Aorta (tissue), 5 donors: ENCODE results near the gene CDC42SE1. TPM values are rescaled to one million over a fixed set of nuclear protein-coding genes. Genes with fewer than 3 reads are reported as not detected.
A peak's percentile ranks its signal among the peaks of the same experiment; 100 is the strongest.
"Not testable (repeated sequence)": the region's sequence is repeated elsewhere in the genome, so short reads cannot be mapped to it uniquely, and the experiment has no call there.

Source experiments
- ATAC-seq: fragments of 200-7000 bp; cut with Tn5 transposase; one replicate; pipeline ENCODE4 v1.9.1; 2022; ENCODE audit warnings: moderate library complexity; ENCODE audit not compliant: low FRiP score
- DNase-seq, 2 donors: peaks; one replicate each; pipeline ENCODE4 v3.0.0-alpha.2; 2020
- H3K27ac ChIP-seq, 2 donors: one replicate each; pipeline ENCODE4 v1.5.1; 2013; ENCODE audit warnings: low read length in 2 of 2, mild to moderate bottlenecking in 2 of 2, moderate library complexity in 2 of 2, control low read depth in 1 of 2, inconsistent platforms in 1 of 2, low read depth in 1 of 2
- H3K27me3 ChIP-seq, 2 donors: one replicate each; pipeline ENCODE4 v1.6.1; 2013; ENCODE audit warnings: control low read depth in 1 of 2, low read length in 1 of 2, mild to moderate bottlenecking in 1 of 2, moderate library complexity in 1 of 2; ENCODE audit not compliant: insufficient read depth in 2 of 2, control insufficient read depth in 1 of 2
- H3K36me3 ChIP-seq, 2 donors: one replicate each; pipeline ENCODE4 v1.6.1; 2013; ENCODE audit warnings: control low read depth in 1 of 2, low read length in 1 of 2, mild to moderate bottlenecking in 1 of 2; ENCODE audit not compliant: insufficient read depth in 2 of 2, control insufficient read depth in 1 of 2
- H3K4me1 ChIP-seq, 2 donors: one replicate each; pipeline ENCODE4 v1.6.1; 2013; ENCODE audit warnings: low read length in 2 of 2, control low read depth in 1 of 2, mild to moderate bottlenecking in 1 of 2, moderate library complexity in 1 of 2; ENCODE audit not compliant: insufficient read depth in 2 of 2, control insufficient read depth in 1 of 2
- H3K4me3 ChIP-seq, 2 donors: one replicate each; pipeline ENCODE4 v1.5.1; 2013; ENCODE audit warnings: low read length in 2 of 2, control low read depth in 1 of 2, mild to moderate bottlenecking in 1 of 2
- H3K9me3 ChIP-seq: one replicate; pipeline ENCODE4 v1.6.1; 2013; ENCODE audit warnings: mild to moderate bottlenecking, low read length; ENCODE audit not compliant: control insufficient read depth
- WGBS, 2 donors: extraction: QIAGEN DNeasy Blood & Tissue Kit; methylation state at CpG; one replicate each; pipeline ENCODE4 v1.1.7; 2013; 5-methylcytosine and 5-hydroxymethylcytosine counted together
- intact Hi-C, 2 donors: fragments of 100-400 bp; cut with DNase I; formaldehyde crosslinking; loops; one replicate each; pipeline versions ENCODE4 v1.14.2 to v1.15.0; 2022
- long read RNA-seq, 2 donors: library from polyadenylated mRNA; unstranded; transcript quantifications; one replicate each; pipeline ENCODE4 v2.0.0, GENCODE V29; 2020 to 2021
- polyA plus RNA-seq, 2 donors: library from polyadenylated mRNA; stranded (reverse); fragments of 200-250 nt; gene quantifications; one replicate each; pipeline ENCODE4 v1.2.3, GENCODE V29; 2013
- total RNA-seq, 2 donors: library from RNA; stranded (reverse); fragmentation: NEBNext Ultra II Directional; extraction: Animal tissue kit (Norgen Biotek cat#: 25700); gene quantifications; one replicate each; pipeline ENCODE4 v1.2.1, GENCODE V29; 2021
- donor health status: healthy with polysubstance abuse.
- donor health status: Bipolar disorder and iron deficiency.
- donor health status: DM: no; HTN: no; CAD: no.
- donor health status: DM: no; HTN: no; CAD: no.
- donor health status: DM: yes; HTN: yes; CAD: no.

The CDC42SE1 gene, protein sequence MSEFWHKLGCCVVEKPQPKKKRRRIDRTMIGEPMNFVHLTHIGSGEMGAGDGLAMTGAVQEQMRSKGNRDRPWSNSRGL
- 100 to 1,000 TPM; 102 TPM for total RNA-seq
- 10 to 100 TPM; 30.1 to 82.4 TPM for polyA plus RNA-seq
- long read RNA-seq, donor 1, transcript CDC42SE1-207 (6 exons, 3,181 nt): minor isoform, 8 of 89 reads
- long read RNA-seq, donor 1, transcript CDC42SE1-201 (5 exons, 3,045 nt): major isoform, 38 of 89 reads
- long read RNA-seq, donor 1, partial matches to known transcripts: 10 of 89 reads
- long read RNA-seq, donor 1, other reads (novel, unspliced or antisense): 31 of 89 reads
- long read RNA-seq, donor 2, transcript CDC42SE1-201 (5 exons, 3,045 nt): major isoform, 16 of 43 reads
- long read RNA-seq, donor 2, partial matches to known transcripts: 7 of 43 reads
- long read RNA-seq, donor 2, other reads (novel, unspliced or antisense): 18 of 43 reads

DNA sequence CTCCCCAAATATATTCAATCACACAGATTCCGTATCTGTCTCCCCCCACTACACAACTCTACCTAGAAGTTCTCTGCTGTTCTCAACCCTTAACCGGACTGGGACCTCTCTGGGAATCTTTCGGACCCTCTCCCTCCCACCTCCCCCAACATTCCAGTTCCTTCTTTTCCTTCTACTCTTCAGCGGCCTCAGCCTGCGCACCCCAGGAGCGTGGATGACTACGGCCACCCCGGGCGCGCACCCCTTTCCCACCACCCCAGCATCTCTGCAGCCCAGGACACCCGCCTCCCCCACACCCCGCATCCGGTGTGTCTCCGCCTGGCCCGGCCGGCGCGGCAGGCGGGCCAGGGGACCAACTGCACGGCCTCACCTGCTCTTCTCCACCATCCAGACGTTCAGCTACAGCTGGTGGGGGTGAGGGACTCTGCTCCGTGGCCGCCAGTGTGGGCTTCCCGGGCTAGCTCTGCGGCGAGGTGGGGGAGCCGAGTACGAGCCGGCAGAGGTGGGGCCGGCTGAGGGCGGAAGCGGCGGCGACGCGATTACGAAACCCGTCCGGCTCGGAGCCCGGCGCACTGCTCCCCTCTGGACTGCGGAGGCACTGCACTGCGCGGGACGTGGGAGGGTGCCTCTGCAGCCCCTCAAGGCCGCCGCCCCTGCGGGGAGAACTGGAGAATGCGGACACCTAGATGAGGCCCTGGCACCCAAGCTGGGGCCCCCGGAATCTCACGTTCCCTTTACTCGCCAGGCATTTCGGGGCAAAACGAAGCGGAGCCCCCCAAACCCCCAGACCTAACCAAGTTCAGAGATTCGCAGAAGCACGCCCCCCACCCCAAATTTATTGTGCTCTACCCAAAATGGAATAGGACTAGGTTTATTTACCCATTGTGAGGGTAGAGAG is at the start of gene CDC42SE1:
Gene CDC42SE1 (minus strand): TSS at position 514 of the 898 bp plus-strand sequence. CDS start 3,892 bp downstream, outside the sequence.
- ATAC-seq: peak; percentile 96
- no peaks in the 10 kb centered on the region for H3K9me3 ChIP-seq
- H3K27me3 ChIP-seq: no peaks in the 10 kb centered on the region
- peak within 1 kb of the TSS; percentile 19 to 20 for H3K27ac ChIP-seq
- H3K36me3 ChIP-seq: peaks cover 2 to 7% of the 10 kb centered on the region in 2 donors
- DNase-seq: peak; percentile 92 to 96
- H3K4me1 ChIP-seq: peaks cover 0 to 4% of the 10 kb centered on the region in 2 donors
- peak within 1 kb of the TSS; percentile 80 to 92 for H3K4me3 ChIP-seq
- 0 to 1% methylated on average over 47 to 58 of the region's 58 CpGs for WGBS, 2 donors
- intact Hi-C loops: loop anchor here in 1 of 2 donors (5.0 kb wide), 1 partner anchor 52 kb away; the partner anchor contains the start of genes MINDY1 and PRUNE1

DNA sequence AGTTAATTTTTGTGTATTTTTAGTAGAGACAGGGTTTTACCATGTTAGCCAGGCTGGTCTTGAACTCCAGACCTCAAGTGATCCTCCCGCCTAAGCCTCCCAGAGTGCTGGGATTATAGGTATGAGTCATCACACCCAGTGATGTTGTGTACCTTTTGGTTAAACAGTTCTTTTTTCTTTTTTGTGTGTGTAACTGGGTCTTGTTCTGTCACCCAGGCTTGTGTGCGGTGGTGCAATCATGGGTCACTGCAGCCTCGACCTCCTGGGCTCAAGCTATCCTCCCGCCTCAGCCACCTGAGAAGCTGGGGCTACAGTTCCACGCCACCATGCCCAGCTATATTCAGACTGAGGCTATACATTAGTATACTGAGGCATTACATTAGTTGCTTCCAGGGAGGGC is 48.9 kb upstream of the CDC42SE1 start:
- Histone ChIP-seq H3K27ac (no peak overlapping the region), H3K36me3 (no peaks in the 10 kb centered on the region), H3K9me3 (no peaks in the 10 kb centered on the region), H3K4me1 (no peaks in the 10 kb centered on the region), H3K4me3 (no peak overlapping the region), H3K27me3 (no peaks in the 10 kb centered on the region)
- ATAC-seq (no peak), DNase-seq (peak in 1 of 2 donors; percentile 13)
- intact Hi-C loops: no loop called here
- WGBS, 2 donors: 90 to 94% methylated on average over 5 of the region's 5 CpGs

GRCh38 chr1:151106894-151107293 is 47.5 kb upstream of the CDC42SE1 start:
- DNase-seq (peak in 1 of 2 donors; percentile 8), ATAC-seq (no peak)
- 63 to 77% methylated on average over 2 of the region's 2 CpGs for WGBS, 2 donors
- no peaks in the 10 kb centered on the region for H3K4me1 ChIP-seq
- H3K36me3 ChIP-seq: no peaks in the 10 kb centered on the region
- H3K27me3 ChIP-seq: no peaks in the 10 kb centered on the region
- H3K9me3 ChIP-seq: no peaks in the 10 kb centered on the region
- no peak overlapping the region for H3K4me3 ChIP-seq
- intact Hi-C loops: no loop called here
- H3K27ac ChIP-seq: no peak overlapping the region

- Histone ChIP-seq H3K27me3 (no peaks in the 10 kb centered on the region), H3K27ac (no peak overlapping the region), H3K36me3 (no peaks in the 10 kb centered on the region), H3K4me3 (no peak overlapping the region), H3K4me1 (no peaks in the 10 kb centered on the region), H3K9me3 (no peaks in the 10 kb centered on the region)
- ATAC-seq (no peak), DNase-seq (no peak)
- intact Hi-C loops: no loop called here
Observed at GRCh38 chr1:151104630-151105029, 45.2 kb upstream of the CDC42SE1 start.

DNA sequence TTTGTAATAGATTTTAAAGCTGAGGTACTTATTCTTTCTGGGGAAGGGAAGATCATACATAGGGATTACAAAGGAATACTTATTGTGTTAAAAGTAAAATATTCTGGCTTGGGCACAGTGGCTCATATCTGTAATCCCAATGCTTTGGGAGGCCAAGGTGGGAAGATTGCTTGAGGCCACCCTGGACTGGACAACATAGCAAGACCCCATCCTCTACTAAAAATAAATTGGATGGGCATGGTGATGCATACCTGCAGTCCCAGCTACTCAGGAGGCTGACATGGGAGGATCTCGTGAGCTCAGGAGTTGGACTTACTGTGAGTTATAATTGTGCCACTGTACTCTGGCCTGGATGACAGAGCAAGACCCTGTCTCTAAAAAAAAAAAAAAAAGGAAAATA is 38.7 kb upstream of the CDC42SE1 start:
- H3K4me1 ChIP-seq: no peaks in the 10 kb centered on the region
- ATAC-seq: no peak
- intact Hi-C loops: loop anchor here (2.0 to 5.0 kb wide), 2 partner anchors 59 kb away; partner anchors contain the start of gene TNFAIP8L2 (in 2 of the 2)
- no peaks in the 10 kb centered on the region for H3K27me3 ChIP-seq
- H3K9me3 ChIP-seq: no peaks in the 10 kb centered on the region
- DNase-seq: no peak
- WGBS, 2 donors: 92 to 97% methylated on average over 1 of the region's 1 CpG
- H3K27ac ChIP-seq: no peak overlapping the region
- no peak overlapping the region for H3K4me3 ChIP-seq
- no peaks in the 10 kb centered on the region for H3K36me3 ChIP-seq

DNA sequence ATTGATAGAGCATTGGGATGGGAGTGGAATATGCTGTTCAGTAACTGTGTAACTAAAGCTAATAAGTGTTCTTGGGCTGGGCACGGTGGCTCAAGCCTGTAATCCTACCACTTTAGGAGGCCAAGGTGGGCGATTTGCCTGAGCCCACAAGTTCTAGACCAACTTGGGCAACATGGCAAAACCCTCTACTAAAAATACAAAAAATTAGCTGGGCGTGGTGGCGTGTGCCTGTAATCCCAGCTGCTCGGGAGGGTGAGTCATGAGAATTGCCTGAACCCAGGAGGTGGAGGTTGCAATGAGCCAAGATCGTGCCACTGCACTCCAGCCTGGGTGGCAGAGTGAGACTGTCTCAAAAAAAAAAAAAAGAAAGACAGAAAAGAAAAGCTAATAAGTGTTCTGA is 38.0 kb upstream of the CDC42SE1 start:
- not testable (repeated sequence) for ATAC-seq, H3K27ac ChIP-seq, H3K4me3 ChIP-seq, H3K4me1 ChIP-seq, H3K36me3 ChIP-seq, H3K27me3 ChIP-seq, H3K9me3 ChIP-seq
- peak in 1 of 2 donors; percentile 21 for DNase-seq
- intact Hi-C loops: loop anchor here in 1 of 2 donors (5.0 kb wide), 1 partner anchor 60 kb away; the partner anchor contains the start of gene TNFAIP8L2
- WGBS, 2 donors: 85 to 90% methylated on average over 6 of the region's 6 CpGs

GRCh38 chr1:151085953-151086559 is 26.6 kb upstream of the CDC42SE1 start:
- WGBS, 2 donors: 70 to 73% methylated on average over 4 of the region's 4 CpGs
- Histone ChIP-seq H3K9me3 (no peaks in the 10 kb centered on the region), H3K27me3 (no peaks in the 10 kb centered on the region), H3K27ac (no peak overlapping the region), H3K36me3 (no peaks in the 10 kb centered on the region), H3K4me1 (no peaks in the 10 kb centered on the region), H3K4me3 (no peak overlapping the region)
- no peak for ATAC-seq
- intact Hi-C loops: no loop called here
- DNase-seq: no peak

DNA sequence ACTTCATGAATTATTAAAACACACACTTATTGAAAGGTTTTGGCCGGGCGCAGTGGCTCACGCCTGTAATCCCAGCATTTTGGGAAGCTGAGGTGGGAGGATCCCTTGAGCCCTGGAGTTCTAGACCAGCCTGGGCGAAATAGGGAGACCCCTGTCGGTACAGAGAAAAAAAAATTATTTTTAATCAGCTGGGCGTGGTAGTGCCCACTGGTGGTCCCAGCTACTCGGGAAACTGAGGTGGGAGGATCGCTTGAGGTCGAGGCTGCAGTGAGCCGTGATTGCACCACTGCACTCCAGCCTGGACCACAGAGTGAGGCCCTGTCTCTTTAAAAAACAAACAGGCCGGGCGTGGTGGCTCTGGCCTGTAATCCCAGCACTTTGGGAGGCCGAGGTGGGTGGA is 12.8 kb upstream of the CDC42SE1 start:
- no peaks in the 10 kb centered on the region for H3K9me3 ChIP-seq
- no peak for ATAC-seq
- intact Hi-C loops: no loop called here

More for the DNA sequence above, 12.8 kb upstream of the CDC42SE1 start:
- no peak overlapping the region for H3K4me3 ChIP-seq
- no peak for DNase-seq
- H3K27me3 ChIP-seq: no peaks in the 10 kb centered on the region
- no peaks in the 10 kb centered on the region for H3K4me1 ChIP-seq
- WGBS, 2 donors: 83 to 84% methylated on average over 13 of the region's 13 CpGs
- H3K27ac ChIP-seq: no peak overlapping the region
- no peaks in the 10 kb centered on the region for H3K36me3 ChIP-seq
